ENCODE data around the gene OSBP. TPM values are rescaled to one million over a fixed set of nuclear protein-coding genes. Genes with fewer than 3 reads are reported as not detected.

OSBP gene
- total and polyA plus RNA-seq, 2 experiments from 2014 or later = 11.0 to 39.3 TPM

DNA sequence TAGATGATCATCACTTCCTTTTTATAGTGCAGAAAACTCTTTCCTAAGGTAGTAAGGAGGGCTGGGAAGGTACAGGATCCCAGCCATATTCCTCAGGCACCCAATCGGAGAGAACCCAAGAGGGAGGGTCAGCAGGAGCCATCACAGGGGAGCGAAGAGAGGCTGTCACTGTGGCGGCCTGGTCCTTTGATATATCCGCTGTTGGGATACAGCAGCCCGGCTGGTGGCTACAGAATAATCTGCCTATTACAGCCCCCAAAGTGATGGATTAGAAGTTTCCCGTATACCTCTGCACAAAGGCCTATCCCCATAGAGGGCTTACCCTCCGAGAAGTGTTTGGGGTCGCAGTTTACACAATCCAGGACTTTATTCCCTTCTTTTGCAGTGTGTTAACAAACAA is 55.7 kb downstream of the OSBP start:
- Mint-ChIP-seq H3K36me3 (ENCODE audit: low read depth) (peaks cover 3% of the 10 kb centered on the region; the same call in 2 of the 3 replicates), H3K4me3 (peak overlapping the region; percentile 85), H3K27me3 (ENCODE audit: insufficient read depth, low read depth, poor library complexity) (peaks cover 51% of the 10 kb centered on the region), H3K27ac (no peak overlapping the region), H3K4me1 (peaks cover 11% of the 10 kb centered on the region; the same call in 2 of the 3 replicates), H3K9me3 (peaks cover 12% of the 10 kb centered on the region; the same call in 2 of the 3 replicates)
- no peaks in the 10 kb centered on the region for H3K79me2 ChIP-seq (replicated peaks; ENCODE audit: insufficient read depth)
- peaks cover 9% of the 10 kb centered on the region for H3K4me1 ChIP-seq (ENCODE audit: insufficient read depth)
- peak overlapping the region; percentile 88 for H3K4me3 ChIP-seq
- peak; percentile 59 for DNase-seq (ENCODE audit: low spot score)
- no peak for TF ChIP-seq EZH2phosphoT487 (IDR thresholded peaks at IDR 0.05; ENCODE audit: unreplicated experiment)
- TF ChIP-seq JUNB (IDR thresholded peaks at IDR 0.05; ENCODE audit: unreplicated experiment) = no peak
- TF ChIP-seq CREB1 (CRISPR knock-in tag; IDR thresholded peaks at IDR 0.05; ENCODE audit: low read depth) = no peak
- TF ChIP-seq, protein P1, sequence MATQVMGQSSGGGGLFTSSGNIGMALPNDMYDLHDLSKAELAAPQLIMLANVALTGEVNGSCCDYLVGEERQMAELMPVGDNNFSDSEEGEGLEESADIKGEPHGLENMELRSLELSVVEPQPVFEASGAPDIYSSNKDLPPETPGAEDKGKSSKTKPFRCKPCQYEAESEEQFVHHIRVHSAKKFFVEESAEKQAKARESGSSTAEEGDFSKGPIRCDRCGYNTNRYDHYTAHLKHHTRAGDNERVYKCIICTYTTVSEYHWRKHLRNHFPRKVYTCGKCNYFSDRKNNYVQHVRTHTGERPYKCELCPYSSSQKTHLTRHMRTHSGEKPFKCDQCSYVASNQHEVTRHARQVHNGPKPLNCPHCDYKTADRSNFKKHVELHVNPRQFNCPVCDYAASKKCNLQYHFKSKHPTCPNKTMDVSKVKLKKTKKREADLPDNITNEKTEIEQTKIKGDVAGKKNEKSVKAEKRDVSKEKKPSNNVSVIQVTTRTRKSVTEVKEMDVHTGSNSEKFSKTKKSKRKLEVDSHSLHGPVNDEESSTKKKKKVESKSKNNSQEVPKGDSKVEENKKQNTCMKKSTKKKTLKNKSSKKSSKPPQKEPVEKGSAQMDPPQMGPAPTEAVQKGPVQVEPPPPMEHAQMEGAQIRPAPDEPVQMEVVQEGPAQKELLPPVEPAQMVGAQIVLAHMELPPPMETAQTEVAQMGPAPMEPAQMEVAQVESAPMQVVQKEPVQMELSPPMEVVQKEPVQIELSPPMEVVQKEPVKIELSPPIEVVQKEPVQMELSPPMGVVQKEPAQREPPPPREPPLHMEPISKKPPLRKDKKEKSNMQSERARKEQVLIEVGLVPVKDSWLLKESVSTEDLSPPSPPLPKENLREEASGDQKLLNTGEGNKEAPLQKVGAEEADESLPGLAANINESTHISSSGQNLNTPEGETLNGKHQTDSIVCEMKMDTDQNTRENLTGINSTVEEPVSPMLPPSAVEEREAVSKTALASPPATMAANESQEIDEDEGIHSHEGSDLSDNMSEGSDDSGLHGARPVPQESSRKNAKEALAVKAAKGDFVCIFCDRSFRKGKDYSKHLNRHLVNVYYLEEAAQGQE (IDR thresholded peaks at IDR 0.05; ENCODE audit: unreplicated experiment) = no peak
- no peak for TF ChIP-seq ZNF331 (CRISPR knock-in tag; IDR thresholded peaks at IDR 0.05; ENCODE audit: low read depth)
- no peak for TF ChIP-seq NANOG (IDR thresholded peaks at IDR 0.05; ENCODE audit: borderline replicate concordance)
- no peak for TF ChIP-seq STAT1 (IDR thresholded peaks at IDR 0.05; ENCODE audit: unreplicated experiment)
- TF ChIP-seq, protein P2, sequence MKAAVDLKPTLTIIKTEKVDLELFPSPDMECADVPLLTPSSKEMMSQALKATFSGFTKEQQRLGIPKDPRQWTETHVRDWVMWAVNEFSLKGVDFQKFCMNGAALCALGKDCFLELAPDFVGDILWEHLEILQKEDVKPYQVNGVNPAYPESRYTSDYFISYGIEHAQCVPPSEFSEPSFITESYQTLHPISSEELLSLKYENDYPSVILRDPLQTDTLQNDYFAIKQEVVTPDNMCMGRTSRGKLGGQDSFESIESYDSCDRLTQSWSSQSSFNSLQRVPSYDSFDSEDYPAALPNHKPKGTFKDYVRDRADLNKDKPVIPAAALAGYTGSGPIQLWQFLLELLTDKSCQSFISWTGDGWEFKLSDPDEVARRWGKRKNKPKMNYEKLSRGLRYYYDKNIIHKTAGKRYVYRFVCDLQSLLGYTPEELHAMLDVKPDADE (IDR thresholded peaks at IDR 0.05) = no peak
- TF ChIP-seq POLR2AphosphoS5 (IDR thresholded peaks at IDR 0.05; ENCODE audit: low read depth) = no peak
- TF ChIP-seq ZNF114 (CRISPR knock-in tag; IDR thresholded peaks at IDR 0.05) = no peak
- peak overlapping the region; percentile 73 for H3K4me2 ChIP-seq
- H3K27ac ChIP-seq (ENCODE audit: low read depth) = no peak overlapping the region
- no peaks in the 10 kb centered on the region; the same call in 1 of the 2 replicates for H4K20me1 ChIP-seq (replicated peaks; ENCODE audit: insufficient read depth)
- peaks cover 7% of the 10 kb centered on the region; the same call in 1 of the 2 replicates for H3F3A ChIP-seq (replicated peaks; ENCODE audit: low read depth)
- no peak overlapping the region for H2AFZ ChIP-seq
- no peaks in the 10 kb centered on the region for H3K36me3 ChIP-seq (ENCODE audit: insufficient read depth)
- ATAC-seq = peak; percentile 2
- no peaks in the 10 kb centered on the region for H3K9me2 ChIP-seq (ENCODE audit: insufficient read depth)
- no peaks in the 10 kb centered on the region for H3K27me3 ChIP-seq (ENCODE audit: insufficient read depth)

DNA sequence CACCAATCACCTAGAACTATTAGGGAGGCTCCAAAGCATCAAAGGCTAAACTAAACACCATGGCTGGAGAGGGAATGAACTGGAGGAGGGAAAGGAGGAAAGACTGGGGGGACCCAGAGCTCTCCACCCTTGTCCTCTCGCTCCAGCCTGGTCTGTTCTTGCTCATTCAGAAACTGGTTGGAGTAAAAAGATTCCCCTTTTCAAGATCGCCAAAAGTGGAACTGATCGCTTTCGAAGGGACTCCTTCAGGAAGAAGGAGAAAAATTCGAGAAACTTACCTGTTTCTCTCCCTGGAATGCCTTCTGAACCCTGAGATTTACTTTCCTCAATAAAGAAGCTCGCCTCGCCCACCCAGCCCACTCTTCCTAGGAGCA is 57.3 kb downstream of the OSBP start:
- Histone ChIP-seq H3K9me2 (ENCODE audit: insufficient read depth) (no peaks in the 10 kb centered on the region), H3K79me2 (replicated peaks; ENCODE audit: insufficient read depth) (no peaks in the 10 kb centered on the region), H3K27me3 (ENCODE audit: insufficient read depth) (no peaks in the 10 kb centered on the region), H3F3A (replicated peaks; ENCODE audit: low read depth) (peaks cover 7% of the 10 kb centered on the region; the same call in 1 of the 2 replicates), H2AFZ (peak overlapping the region; percentile 76), H4K20me1 (replicated peaks; ENCODE audit: insufficient read depth) (no peaks in the 10 kb centered on the region), H3K36me3 (ENCODE audit: insufficient read depth) (no peaks in the 10 kb centered on the region), H3K4me3 (peak overlapping the region; percentile 82), H3K27ac (ENCODE audit: low read depth) (no peak overlapping the region), H3K4me1 (ENCODE audit: insufficient read depth) (peaks cover 9% of the 10 kb centered on the region), H3K4me2 (peak overlapping the region; percentile 84)
- H3K27ac Mint-ChIP-seq = peak overlapping the region; percentile 85; the same call in 1 of the 2 replicates
- DNase-seq (ENCODE audit: low spot score) (no peak), ATAC-seq (no peak)
- H3K9me3 Mint-ChIP-seq = peaks cover 12% of the 10 kb centered on the region; the same call in 2 of the 3 replicates
- H3K36me3 Mint-ChIP-seq (ENCODE audit: low read depth) = peaks cover 3% of the 10 kb centered on the region; the same call in 2 of the 3 replicates
- H3K27me3 Mint-ChIP-seq (ENCODE audit: insufficient read depth, low read depth, poor library complexity) = peaks cover 49% of the 10 kb centered on the region
- peak overlapping the region; percentile 88 for H3K4me3 Mint-ChIP-seq
- peaks cover 11% of the 10 kb centered on the region; the same call in 2 of the 3 replicates for H3K4me1 Mint-ChIP-seq
- TF ChIP-seq ZNF114 (CRISPR knock-in tag; IDR thresholded peaks at IDR 0.05) (no peak), JUNB (IDR thresholded peaks at IDR 0.05; ENCODE audit: unreplicated experiment) (no peak), NANOG (IDR thresholded peaks at IDR 0.05; ENCODE audit: borderline replicate concordance) (no peak), EZH2phosphoT487 (IDR thresholded peaks at IDR 0.05; ENCODE audit: unreplicated experiment) (no peak), STAT1 (IDR thresholded peaks at IDR 0.05; ENCODE audit: unreplicated experiment) (no peak), POLR2AphosphoS5 (IDR thresholded peaks at IDR 0.05; ENCODE audit: low read depth) (no peak), CREB1 (CRISPR knock-in tag; IDR thresholded peaks at IDR 0.05; ENCODE audit: low read depth) (no peak), ZNF331 (CRISPR knock-in tag; IDR thresholded peaks at IDR 0.05; ENCODE audit: low read depth) (no peak)
- TF ChIP-seq, protein P3, sequence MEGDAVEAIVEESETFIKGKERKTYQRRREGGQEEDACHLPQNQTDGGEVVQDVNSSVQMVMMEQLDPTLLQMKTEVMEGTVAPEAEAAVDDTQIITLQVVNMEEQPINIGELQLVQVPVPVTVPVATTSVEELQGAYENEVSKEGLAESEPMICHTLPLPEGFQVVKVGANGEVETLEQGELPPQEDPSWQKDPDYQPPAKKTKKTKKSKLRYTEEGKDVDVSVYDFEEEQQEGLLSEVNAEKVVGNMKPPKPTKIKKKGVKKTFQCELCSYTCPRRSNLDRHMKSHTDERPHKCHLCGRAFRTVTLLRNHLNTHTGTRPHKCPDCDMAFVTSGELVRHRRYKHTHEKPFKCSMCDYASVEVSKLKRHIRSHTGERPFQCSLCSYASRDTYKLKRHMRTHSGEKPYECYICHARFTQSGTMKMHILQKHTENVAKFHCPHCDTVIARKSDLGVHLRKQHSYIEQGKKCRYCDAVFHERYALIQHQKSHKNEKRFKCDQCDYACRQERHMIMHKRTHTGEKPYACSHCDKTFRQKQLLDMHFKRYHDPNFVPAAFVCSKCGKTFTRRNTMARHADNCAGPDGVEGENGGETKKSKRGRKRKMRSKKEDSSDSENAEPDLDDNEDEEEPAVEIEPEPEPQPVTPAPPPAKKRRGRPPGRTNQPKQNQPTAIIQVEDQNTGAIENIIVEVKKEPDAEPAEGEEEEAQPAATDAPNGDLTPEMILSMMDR (conservative IDR thresholded peaks at IDR 0.05; ENCODE audit: low read depth in 2 of 2) = no peak
- TF ChIP-seq, protein P2 (IDR thresholded peaks at IDR 0.05) = no peak
- TF ChIP-seq, protein P1 (IDR thresholded peaks at IDR 0.05; ENCODE audit: unreplicated experiment) = no peak
